T-helper 1 cell treated with Interleukin-12 subunit alpha and Interleukin-12 subunit beta and Interleukin-4 antibody, amounts not matched to agents 30 μg/mL and 1 μg/mL, for 36 hours (primary cell): Measurements from ENCODE around the gene DAW1.
"Not testable (repeated sequence)": the region's sequence is repeated elsewhere in the genome, so short reads cannot be mapped to it uniquely, and the experiment has no call there.

ENCODE experiments used
- H3K27ac Mint-ChIP-seq: one replicate; pipeline ENCODE4 v1.8.0; 2021; ENCODE audit warnings: mild to moderate bottlenecking, mixed read lengths
- H3K27me3 Mint-ChIP-seq: one replicate; pipeline ENCODE4 v1.8.0; 2021; ENCODE audit warnings: low read depth, mixed read lengths
- H3K36me3 Mint-ChIP-seq: one replicate; pipeline ENCODE4 v1.8.0; 2021; ENCODE audit warnings: low read depth, mixed read lengths
- H3K4me1 Mint-ChIP-seq: one replicate; pipeline ENCODE4 v1.8.0; 2021; ENCODE audit warnings: low read depth, mixed read lengths
- H3K4me3 Mint-ChIP-seq: one replicate; pipeline ENCODE4 v1.8.0; 2021; ENCODE audit warnings: mild to moderate bottlenecking, moderate library complexity, mixed read lengths
- H3K9me3 Mint-ChIP-seq: one replicate; pipeline ENCODE4 v1.8.0; 2021; ENCODE audit warnings: mixed read lengths

DAW1 gene

DNA sequence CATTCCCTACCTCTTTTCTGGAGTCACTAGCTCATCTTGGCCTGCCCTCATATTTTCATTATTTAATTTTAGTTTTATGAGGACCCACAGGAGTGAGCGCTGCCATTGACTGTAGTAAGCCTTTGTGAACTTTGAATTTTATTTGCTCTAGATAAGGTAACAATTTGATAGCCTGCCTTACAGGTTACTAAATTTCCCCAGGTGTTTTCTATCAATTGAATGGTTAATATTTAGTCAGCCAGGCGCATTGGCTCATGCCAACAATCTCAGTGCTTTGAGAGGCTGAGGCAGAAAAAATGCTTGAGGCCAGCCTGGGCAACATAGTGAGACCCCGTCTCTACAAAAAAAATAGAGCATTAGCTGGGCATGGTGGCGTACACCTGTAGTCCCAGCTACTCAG lies 50.2 kb downstream of the DAW1 start:
- H3K4me3 Mint-ChIP-seq = no peak overlapping the region
- no peak overlapping the region for H3K27ac Mint-ChIP-seq
- no peaks in the 10 kb centered on the region for H3K9me3 Mint-ChIP-seq
- H3K4me1 Mint-ChIP-seq = no peaks in the 10 kb centered on the region
- no peaks in the 10 kb centered on the region for H3K36me3 Mint-ChIP-seq
- no peaks in the 10 kb centered on the region for H3K27me3 Mint-ChIP-seq

DNA sequence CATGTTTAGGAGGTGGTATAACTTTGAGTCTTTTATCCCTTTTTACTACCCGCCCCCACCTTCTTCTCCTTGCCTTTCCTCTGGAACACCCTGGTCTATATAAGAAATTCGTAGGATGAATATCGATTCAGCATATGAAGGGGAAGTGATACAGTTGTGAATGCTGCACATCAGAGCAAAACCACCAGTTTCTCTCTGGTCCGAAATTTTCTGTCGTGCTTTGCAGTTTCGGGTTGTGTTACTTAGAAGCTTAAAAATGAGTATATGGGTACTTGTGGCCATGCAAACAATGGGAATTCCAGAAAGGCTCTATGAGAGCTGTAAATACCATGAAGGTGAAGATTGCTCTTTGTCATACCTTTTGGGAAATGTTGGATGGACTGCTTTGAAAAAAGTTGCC lies 60.6 kb downstream of the DAW1 start:
- Mint-ChIP-seq H3K4me3 (no peak overlapping the region), H3K4me1 (no peaks in the 10 kb centered on the region), H3K27ac (no peak overlapping the region), H3K36me3 (no peaks in the 10 kb centered on the region), H3K9me3 (peaks cover 5% of the 10 kb centered on the region), H3K27me3 (no peaks in the 10 kb centered on the region)

- H3K4me3 Mint-ChIP-seq = no peak overlapping the region
- no peaks in the 10 kb centered on the region for H3K27me3 Mint-ChIP-seq
- no peak overlapping the region for H3K27ac Mint-ChIP-seq
- no peaks in the 10 kb centered on the region for H3K4me1 Mint-ChIP-seq
- peaks cover under 1% of the 10 kb centered on the region for H3K9me3 Mint-ChIP-seq
- no peaks in the 10 kb centered on the region for H3K36me3 Mint-ChIP-seq
Measured at GRCh38 chr2:227932403-227932802, 61.0 kb downstream of the DAW1 start.

- H3K27me3 Mint-ChIP-seq = no peaks in the 10 kb centered on the region
- no peak overlapping the region for H3K27ac Mint-ChIP-seq
- no peaks in the 10 kb centered on the region for H3K9me3 Mint-ChIP-seq
- no peaks in the 10 kb centered on the region for H3K4me1 Mint-ChIP-seq
- no peak overlapping the region for H3K4me3 Mint-ChIP-seq
- H3K36me3 Mint-ChIP-seq = no peaks in the 10 kb centered on the region
Measured at GRCh38 chr2:227933884-227934283, 62.5 kb downstream of the DAW1 start.

GRCh38 chr2:227936249-227936648 lies 64.8 kb downstream of the DAW1 start:
- H3K4me3 Mint-ChIP-seq, H3K27me3 Mint-ChIP-seq, H3K36me3 Mint-ChIP-seq, H3K27ac Mint-ChIP-seq, H3K4me1 Mint-ChIP-seq, H3K9me3 Mint-ChIP-seq: not testable (repeated sequence)

DNA sequence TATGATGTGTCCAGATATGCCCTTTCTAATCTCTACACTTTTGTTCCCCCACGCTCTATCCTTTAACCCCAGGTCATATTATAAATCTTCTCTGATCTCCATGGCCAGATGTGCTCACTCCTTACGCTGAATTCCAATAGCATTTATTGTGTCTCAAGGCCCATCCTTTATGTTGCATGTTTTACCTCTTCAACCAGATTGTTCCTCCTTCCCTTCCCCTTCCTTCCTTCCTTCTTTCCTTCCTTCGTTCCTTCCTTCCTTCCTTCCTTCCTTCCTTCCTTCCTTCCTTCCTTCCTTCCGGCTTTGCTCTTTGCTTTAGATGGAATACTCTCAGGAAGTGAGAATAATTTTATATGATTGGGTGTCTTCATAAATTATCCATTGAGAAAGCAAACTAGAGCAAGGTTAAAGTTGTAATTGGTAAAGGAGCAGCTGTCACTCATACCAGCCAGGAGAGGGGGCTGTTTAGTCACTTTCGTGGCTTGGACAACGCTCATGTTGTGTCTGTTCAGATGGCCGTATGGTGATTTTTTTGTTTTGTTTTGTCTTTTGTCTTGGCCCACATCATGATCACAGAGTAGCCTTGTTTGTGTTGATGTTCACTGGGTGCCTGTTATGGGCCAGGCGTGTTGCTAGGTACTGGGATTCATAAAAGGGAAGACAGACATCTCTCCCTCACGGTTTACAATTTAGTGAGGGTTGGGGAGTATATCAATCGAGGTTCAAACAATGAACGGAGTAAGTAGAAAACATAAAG lies 68.0 kb downstream of the DAW1 start:
- Mint-ChIP-seq H3K4me3 (no peak overlapping the region), H3K9me3 (no peaks in the 10 kb centered on the region), H3K27me3 (no peaks in the 10 kb centered on the region)

GRCh38 chr2:227942021-227942420 lies 70.6 kb downstream of the DAW1 start:
- no peak overlapping the region for H3K27ac Mint-ChIP-seq
- no peaks in the 10 kb centered on the region for H3K4me1 Mint-ChIP-seq
- no peaks in the 10 kb centered on the region for H3K36me3 Mint-ChIP-seq
- no peaks in the 10 kb centered on the region for H3K27me3 Mint-ChIP-seq
- no peaks in the 10 kb centered on the region for H3K9me3 Mint-ChIP-seq
- no peak overlapping the region for H3K4me3 Mint-ChIP-seq

More for the DNA sequence above, 68.0 kb downstream of the DAW1 start:
- Mint-ChIP-seq H3K4me1 (no peaks in the 10 kb centered on the region), H3K36me3 (no peaks in the 10 kb centered on the region), H3K27ac (no peak overlapping the region)

DNA sequence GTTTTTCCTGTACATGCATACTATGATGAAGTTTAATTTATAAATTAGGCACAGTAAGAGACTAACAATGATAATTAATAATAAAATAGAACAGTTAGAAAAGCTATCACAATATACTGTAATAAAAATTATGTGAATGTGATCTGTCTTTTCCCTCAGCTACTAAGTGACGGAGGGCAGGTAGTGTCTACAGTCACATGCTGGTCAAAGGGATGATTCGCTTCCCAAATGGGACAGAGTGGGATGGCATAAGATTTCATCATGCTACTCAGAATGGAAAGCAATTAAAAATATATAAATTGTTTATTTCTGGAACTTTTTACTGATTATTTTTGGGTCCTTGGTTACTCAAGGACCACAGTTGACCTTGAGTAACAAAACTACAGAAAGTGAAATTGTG lies 71.5 kb downstream of the DAW1 start:
- Mint-ChIP-seq H3K4me3 (no peak overlapping the region), H3K27ac (no peak overlapping the region), H3K9me3 (no peaks in the 10 kb centered on the region), H3K36me3 (no peaks in the 10 kb centered on the region), H3K4me1 (no peaks in the 10 kb centered on the region), H3K27me3 (no peaks in the 10 kb centered on the region)

DNA sequence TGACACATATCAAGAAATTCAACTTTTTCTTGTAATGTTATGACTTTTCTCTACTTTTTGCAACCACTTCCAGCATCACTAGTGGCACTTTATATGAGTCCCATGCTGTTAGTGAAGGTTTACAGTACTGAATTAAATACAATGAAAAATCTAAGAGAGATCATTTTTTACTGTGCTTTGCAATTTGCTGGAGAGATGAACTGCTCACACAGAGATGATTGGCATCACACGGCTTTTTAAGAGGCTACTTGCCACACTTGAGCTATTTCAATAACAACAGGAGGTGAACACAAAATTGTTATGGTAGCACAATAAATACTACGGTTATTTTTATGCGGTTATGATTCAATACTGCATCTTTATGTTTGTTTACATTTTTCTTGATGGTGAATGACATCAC lies 88.9 kb downstream of the DAW1 start:
- H3K4me3 Mint-ChIP-seq = no peak overlapping the region
- H3K9me3 Mint-ChIP-seq = no peaks in the 10 kb centered on the region
- H3K27ac Mint-ChIP-seq = no peak overlapping the region
- H3K36me3 Mint-ChIP-seq = no peaks in the 10 kb centered on the region
- H3K27me3 Mint-ChIP-seq = no peaks in the 10 kb centered on the region
- no peaks in the 10 kb centered on the region for H3K4me1 Mint-ChIP-seq

- Mint-ChIP-seq H3K4me3 (no peak overlapping the region), H3K27me3 (no peaks in the 10 kb centered on the region), H3K9me3 (no peaks in the 10 kb centered on the region), H3K27ac (no peak overlapping the region), H3K36me3 (no peaks in the 10 kb centered on the region), H3K4me1 (no peaks in the 10 kb centered on the region)
Measured at GRCh38 chr2:227971619-227972230, 100.3 kb downstream of the DAW1 start.

DNA sequence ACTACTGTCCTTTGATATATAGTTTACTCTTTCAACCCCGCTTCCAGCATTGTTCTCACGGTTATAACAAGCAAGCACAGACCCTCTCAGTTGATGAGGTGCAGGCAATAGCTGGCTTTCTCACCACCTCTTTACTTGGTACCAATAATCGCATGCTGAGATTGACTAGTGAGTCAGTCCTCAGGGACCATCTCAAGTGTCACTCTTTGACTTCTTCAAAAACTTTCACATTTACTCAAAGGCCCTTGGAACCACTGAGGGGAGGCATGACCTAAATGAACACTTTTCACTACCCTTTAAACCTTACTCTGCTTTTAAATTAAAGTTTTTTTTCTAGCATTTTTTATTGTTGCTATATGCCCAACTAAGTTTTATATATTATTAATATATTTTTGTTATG lies 101.8 kb downstream of the DAW1 start:
- H3K9me3 Mint-ChIP-seq = no peaks in the 10 kb centered on the region
- no peaks in the 10 kb centered on the region for H3K4me1 Mint-ChIP-seq
- no peak overlapping the region for H3K27ac Mint-ChIP-seq
- no peaks in the 10 kb centered on the region for H3K27me3 Mint-ChIP-seq
- no peak overlapping the region for H3K4me3 Mint-ChIP-seq
- no peaks in the 10 kb centered on the region for H3K36me3 Mint-ChIP-seq
